Loucy (cell line): ENCODE measurements around the gene C2CD4B.

Experiments
- EZH2phosphoT487 ChIP-seq: fragments of 200-600 bp; IDR thresholded peaks from 2 replicates; pipeline ENCODE4 v1.6.1; 2018; ENCODE audit warnings: antibody characterized with exemption, mild to moderate bottlenecking, moderate library complexity, borderline replicate concordance
- TF ChIP-seq, protein P1 (sequence below): fragments of 200-600 bp; sonication (generic); conservative IDR thresholded peaks from 2 replicates; pipeline ENCODE4 v1.5.1; 2014; ENCODE audit warnings: mild to moderate bottlenecking, antibody characterized with exemption, low read length

DNA sequence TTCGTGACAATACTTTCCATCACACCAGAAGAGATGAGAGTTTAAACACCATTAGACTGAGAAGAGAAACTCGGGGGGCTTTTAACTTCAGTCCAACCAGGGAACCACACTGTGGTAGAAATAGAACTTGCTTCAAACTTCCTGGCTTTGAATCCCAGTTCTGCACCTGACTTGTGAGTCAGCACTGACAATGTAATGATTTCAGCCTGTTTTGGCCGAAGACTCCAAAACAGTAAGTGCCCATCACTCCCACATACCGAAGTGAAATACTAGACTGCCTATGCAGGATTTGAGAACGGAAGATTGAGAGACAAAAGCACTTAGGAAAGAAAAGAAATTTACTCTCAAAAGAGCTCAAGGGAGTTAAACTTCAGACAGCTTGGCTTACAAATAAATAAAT is 27.0 kb downstream of the C2CD4B start:
- TF ChIP-seq, protein P1, sequence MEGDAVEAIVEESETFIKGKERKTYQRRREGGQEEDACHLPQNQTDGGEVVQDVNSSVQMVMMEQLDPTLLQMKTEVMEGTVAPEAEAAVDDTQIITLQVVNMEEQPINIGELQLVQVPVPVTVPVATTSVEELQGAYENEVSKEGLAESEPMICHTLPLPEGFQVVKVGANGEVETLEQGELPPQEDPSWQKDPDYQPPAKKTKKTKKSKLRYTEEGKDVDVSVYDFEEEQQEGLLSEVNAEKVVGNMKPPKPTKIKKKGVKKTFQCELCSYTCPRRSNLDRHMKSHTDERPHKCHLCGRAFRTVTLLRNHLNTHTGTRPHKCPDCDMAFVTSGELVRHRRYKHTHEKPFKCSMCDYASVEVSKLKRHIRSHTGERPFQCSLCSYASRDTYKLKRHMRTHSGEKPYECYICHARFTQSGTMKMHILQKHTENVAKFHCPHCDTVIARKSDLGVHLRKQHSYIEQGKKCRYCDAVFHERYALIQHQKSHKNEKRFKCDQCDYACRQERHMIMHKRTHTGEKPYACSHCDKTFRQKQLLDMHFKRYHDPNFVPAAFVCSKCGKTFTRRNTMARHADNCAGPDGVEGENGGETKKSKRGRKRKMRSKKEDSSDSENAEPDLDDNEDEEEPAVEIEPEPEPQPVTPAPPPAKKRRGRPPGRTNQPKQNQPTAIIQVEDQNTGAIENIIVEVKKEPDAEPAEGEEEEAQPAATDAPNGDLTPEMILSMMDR, result no peak
- no peak for TF ChIP-seq EZH2phosphoT487
